HG02884 (cell line): ENCODE data around the gene ABI3BP.
"Not testable (repeated sequence)": the region's sequence is repeated elsewhere in the genome, so short reads cannot be mapped to it uniquely, and the experiment has no call there.

Experiments
- ATAC-seq: cut with Tn5 transposase; IDR thresholded peaks from one replicate; pipeline ENCODE4 v1.9.1; 2021; ENCODE audit warnings: mild to moderate bottlenecking, moderate library complexity; ENCODE audit not compliant: unreplicated experiment

The ABI3BP gene, protein sequence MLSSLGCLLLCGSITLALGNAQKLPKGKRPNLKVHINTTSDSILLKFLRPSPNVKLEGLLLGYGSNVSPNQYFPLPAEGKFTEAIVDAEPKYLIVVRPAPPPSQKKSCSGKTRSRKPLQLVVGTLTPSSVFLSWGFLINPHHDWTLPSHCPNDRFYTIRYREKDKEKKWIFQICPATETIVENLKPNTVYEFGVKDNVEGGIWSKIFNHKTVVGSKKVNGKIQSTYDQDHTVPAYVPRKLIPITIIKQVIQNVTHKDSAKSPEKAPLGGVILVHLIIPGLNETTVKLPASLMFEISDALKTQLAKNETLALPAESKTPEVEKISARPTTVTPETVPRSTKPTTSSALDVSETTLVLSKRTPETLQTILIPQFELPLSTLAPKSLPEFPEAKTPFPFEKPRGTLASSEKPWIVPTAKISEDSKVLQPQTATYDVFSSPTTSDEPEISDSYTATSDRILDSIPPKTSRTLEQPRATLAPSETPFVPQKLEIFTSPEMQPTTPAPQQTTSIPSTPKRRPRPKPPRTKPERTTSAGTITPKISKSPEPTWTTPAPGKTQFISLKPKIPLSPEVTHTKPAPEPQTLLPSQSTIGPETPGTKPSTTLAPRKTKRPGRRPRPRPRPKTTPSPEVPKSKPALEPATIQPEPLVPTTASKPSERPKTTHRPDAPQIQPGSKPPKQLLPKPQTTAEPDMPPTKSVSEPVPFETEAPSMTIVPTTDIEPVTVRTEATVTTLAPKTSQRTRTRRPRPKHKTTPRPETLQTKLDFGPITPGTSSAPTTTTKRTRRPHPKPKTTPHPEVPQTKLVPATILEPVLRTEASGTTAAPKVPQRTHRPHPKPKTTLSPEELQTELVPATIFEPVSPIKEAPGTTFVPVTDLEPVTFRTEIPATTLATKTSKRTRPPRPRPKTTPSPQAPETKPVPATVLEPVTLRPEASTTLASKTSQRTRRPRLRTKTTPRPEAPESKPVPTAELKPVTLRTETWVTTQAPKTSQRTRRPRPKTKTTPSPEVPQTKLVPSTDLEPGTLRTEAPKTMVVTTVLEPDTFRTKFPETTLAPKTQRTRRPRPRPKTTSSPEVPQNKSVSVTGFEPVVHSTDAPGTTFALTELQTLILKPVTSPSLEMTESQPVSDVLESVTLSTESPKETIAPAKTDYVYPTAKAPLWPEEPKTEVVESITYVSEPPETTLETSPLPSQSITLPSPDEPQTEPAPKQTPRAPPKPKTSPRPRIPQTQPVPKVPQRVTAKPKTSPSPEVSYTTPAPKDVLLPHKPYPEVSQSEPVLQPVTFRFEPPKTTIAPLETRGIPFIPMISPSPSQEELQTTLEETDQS (N-terminal part only)

DNA sequence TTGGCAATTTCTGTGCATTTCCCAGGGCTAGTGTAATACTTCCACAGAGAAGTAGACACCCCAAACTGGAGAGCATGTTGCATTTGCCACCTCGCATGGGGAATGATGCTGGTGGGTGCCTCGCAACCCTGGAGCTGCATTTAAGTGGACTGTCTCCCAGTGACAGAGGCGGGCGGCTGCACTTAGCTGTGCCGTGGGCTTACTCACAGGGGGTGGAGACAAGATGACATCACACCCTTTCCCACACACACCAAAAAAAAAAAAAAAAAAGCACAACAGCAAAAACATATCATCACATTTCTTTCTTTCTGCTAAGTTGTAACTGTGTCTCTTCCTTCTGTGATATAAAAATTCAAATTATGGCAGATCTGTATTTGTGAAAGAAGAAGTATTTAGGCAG lies at the start of gene ABI3BP:
TSS of gene ABI3BP (minus strand) at position 113 of the 400 bp plus-strand sequence. CDS start at position 76, 37 bp downstream.
- no peak for ATAC-seq

DNA sequence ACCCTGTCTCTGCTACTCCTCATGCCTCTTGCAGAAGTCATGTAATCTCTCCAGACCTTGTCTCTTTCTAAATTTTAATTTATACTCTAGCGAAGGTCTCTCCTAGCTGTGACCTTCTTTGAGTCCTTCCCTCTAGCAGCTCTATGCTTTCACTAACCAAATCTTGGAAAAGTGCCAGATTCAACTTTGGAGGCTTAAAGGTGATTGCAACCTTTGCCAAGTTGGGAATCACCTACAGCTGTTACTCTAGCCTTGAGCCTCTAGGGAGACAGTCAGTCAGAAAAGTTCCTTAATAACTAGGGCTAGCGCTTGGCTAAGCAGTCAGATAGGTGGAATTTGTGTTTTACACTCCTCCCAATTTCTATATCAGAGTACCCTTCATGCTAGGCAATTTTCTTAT lies 46.1 kb upstream of the ABI3BP start:
- ATAC-seq: no peak

DNA sequence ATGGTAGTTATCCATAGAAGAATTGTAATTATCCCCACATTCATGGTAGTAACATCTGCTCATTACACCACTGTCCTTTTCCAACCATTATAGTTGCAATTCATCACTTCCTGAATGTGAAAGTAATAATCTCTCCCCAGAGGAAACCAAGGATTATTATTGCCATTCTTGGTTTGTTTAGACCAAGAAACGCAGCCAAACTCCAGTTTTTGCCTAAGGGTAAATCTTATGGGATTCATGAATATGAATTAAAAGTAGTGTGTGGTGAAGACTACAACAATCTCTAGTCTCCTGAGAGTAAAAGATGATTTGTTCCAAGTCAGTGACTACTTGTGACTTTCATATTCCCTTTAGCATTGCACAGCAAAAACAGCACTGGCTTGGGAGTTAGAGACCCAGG lies 45.7 kb upstream of the ABI3BP start:
- no peak for ATAC-seq

DNA sequence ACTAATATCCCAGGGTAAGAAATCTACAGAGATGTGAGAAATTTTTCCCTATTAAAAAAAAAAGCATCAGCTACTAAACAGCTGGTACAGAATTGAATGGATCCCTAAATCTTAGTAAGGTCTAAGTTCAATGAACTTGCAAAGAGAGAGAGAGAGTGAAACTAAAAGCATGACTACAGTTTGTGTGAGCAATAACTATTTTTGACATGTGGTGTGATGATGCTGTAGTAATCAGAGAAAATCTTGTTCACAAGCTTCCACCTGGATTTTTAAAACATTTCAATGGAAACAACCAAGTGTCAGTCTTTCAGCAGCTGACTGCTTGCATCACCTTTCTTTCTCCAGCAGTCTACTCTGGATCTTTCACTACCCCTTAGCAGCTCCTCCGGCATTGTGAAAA lies 45.2 kb upstream of the ABI3BP start:
- no peak for ATAC-seq

DNA sequence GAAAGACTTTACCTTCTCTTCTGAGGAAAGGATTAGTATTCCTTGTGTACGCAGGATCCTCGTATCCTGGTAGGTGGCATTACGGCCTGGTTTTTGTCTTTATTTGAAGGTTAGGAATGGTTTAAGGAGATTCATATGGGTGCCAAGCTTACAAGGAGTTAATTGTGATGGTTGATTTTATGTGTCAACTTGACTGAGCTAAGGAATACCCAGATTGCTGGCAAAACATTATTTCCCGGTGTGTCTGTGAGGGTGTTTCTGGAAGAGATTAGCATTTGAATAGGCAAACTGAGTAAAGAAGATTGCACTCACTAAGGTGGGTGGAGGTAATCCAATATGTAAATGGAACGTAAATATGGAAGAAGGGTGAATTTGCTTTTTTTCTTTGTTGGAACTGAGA lies 44.4 kb upstream of the ABI3BP start:
- ATAC-seq: no peak

DNA sequence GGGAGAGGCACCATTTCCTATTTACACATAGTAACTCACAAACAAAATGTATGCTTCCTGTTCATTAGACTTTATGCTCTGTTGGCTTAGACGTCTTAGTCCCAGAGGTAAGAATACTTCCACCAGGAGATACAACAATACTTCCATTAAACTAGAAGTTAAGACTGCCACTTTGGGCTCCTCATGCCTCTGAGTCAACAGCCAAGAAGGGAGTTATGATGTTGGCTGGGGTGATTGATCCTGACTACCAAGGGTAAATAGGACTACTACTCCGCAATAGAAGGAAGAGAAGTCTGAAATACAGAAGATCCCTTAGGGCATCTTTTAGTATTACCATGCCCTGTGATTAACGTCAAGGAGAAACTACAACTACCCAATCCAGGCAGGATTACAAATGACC lies 43.5 kb upstream of the ABI3BP start:
- ATAC-seq: no peak

DNA sequence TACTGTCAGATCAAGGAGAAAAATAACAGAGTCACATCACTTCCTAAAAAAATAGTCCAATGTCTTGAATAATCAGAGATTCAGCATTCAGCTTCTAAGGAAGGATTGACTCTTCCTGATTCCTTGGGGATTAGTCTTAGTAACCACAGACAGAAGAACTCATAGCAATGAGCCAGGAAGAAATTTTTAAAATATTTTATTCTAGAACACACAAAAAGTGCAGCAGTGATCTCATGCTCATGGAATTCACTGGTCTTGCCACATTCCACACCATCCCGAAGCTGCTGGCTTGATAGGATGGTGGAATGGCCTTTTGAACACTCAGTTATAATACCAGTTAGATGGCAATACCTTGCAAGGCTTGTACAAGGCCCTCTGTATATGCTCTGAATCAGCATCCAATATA lies 43.0 kb upstream of the ABI3BP start:
- no peak for ATAC-seq

DNA sequence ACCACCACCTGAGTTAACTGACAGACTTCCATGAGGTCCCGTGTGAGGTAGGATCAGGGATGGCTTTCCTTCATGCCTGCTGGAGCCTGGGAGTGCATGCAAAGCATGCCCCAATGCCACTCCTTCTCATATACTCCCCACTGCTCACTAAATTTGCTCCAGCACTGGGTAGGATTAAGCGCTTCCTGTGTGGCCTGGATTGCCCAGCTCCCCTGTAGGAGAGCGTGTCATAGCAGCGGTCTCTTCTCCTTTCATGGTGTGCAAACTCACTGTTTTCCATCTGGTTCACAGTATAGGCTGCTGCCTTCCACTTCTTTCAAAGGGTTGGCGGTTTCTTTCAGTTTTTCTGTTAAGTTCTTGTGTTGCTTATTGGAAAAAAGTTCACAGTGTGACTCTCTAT lies 34.1 kb upstream of the ABI3BP start:
- ATAC-seq: no peak

DNA sequence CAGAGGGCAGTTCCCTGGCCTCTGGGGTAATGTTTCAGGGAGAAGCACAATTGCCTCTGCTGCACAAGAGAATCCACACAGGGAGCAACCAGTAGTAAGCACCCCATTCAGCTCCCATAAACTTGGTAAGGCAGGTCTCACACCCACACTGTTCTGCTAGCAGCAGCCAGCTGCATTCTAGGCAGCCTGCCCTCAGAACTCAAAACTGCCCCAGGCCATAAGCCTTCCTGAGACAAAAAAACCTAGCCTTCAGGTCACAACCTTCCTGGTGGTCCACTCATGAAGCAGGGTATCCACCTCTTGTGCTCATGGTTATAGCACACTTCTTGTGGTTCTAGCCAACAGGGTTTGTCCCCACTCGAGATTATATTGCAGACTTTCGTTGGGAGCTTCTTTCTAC lies 33.7 kb upstream of the ABI3BP start:
- ATAC-seq: no peak

DNA sequence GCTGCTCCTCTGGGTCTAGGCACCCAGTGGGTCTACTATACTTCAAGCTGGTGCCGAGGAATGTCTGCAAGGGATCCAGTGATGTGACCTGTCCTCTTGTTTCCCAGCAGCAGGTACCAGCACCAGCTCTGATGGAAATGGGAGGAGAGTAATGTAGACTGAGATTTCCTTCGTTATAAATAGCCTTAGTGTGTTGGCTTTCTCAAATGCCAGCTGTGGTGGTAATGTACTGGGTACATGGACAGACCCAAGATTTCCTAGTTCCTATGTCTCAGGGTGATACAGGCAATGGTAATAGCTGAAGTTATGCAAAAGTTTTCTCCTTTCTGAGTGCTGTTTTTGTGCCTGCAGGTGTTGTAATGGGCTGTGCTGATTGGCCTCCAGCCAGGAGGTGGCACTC lies 33.0 kb upstream of the ABI3BP start:
- no peak for ATAC-seq

DNA sequence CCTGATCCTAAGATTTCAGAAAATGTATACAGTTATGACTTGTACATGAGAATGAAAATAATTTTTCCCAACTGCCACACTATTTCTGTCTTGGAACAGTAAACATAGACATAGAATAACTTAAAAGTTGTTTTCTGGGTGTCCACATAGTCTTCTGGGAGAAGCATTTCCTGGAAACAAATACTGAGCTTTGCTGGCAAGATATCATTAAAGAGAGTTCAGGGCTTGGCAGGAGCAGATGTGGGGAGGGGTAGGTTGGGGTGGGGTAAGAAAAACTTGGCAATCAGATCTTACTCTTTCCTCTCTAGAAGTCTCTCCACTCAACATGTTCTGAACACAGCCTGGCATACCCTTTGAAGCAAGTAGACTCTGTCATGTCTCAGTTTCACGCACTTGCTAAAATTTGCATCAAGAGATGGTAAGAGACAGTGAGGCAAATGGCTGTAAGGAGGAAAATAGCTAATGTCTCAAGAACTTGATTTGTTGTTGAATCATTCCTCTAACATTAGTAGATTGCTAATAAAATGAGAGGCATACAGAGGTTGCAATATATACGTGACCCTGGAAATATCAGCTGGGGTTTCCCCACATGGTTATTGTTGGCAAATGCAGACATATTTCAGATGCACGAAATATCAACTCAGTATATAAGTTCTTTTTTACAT lies 27.3 kb upstream of the ABI3BP start:
- ATAC-seq: no peak

DNA sequence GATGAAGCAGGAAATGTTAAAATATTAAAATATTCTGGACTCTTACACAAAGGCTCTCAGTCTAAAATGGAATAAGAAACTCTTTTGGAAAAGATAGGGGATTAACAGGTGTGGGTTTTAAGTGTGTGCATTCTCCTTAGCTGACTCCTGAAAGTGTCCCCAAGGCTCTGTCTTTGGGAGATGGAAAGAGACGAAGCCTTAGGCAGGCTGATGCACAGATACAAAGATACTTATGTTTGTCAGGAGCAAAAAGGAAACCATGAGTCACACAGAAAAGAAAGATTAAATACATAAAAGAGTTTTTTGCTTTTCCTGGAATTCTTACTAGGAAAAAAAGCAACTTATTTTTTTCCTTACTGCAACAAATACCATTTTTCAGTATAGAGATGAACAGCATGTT lies 23.8 kb upstream of the ABI3BP start:
- no peak for ATAC-seq

DNA sequence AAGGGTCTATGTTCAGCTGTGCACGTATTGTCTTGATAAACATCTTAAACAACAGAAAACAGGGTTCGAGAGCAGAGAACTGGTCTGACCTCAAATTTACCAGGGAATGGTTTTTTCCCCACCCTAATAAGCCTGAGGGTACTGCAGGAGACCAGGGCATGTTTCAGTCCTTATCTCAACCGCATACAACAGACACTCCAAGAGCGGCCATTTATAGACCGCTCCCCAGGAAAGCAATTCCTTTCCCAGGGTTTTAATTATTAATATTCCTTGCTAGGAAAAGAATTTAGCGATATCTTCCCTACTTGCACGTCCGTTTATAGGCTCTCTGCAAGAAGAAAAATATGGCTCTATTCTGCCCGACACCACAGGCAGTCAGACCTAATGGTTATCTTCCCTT lies 19.1 kb upstream of the ABI3BP start:
- ATAC-seq: not testable (repeated sequence)

DNA sequence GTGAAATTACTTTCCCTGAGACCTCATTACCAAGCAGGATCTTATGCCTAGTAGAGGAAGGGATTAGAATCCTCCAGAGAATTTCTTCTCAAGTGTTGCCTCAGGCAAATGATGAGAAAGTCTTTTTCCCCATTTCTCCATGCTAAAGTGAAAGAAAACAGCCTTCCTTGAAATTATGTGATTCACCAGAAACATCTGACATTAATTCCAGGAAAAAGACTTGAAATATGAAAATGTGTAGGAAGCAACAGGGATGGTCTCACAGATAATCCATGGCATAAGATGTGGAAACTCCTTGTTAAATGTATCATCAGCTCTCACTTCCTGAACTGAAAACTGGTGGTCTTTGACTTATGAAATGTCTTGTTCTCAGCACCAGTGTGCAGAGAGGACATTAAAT lies 17.9 kb upstream of the ABI3BP start:
- no peak for ATAC-seq

DNA sequence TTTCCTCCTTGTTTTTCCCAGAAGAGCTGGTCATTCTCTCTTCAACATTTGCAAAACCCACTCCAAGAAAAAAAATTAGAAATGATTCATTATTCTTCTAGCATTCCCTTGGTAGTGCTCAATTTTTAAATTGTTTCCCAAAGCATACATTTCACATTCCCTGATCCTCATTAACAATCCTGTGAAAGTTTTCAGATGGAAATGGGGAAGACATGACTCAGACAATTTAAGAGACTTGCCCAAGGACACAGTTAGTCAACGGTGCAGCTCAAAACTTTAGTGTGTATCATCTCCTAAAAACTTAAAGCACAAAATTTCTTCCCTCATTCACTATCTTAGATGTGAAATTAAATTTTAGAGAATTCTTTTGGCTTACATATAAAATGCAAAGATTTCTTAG lies 17.1 kb upstream of the ABI3BP start:
- no peak for ATAC-seq

DNA sequence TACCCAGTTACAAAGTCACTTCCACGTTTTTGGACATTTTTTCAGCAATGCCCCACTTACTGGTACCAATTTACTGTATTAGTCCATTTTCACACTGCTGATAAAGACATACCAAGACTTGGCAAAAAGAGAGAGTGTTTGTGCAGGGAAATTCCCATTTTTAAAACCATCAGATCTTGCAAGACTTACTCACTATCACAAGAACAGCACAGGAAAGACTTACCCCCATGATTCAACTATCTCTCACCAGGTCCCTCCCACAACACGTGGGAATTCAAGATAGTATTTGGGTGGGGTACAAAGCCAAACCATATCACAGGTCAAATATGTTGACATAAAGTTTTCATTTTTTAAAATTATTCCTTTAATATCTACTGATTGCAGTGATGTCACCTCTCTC lies 16.2 kb upstream of the ABI3BP start:
- no peak for ATAC-seq

DNA sequence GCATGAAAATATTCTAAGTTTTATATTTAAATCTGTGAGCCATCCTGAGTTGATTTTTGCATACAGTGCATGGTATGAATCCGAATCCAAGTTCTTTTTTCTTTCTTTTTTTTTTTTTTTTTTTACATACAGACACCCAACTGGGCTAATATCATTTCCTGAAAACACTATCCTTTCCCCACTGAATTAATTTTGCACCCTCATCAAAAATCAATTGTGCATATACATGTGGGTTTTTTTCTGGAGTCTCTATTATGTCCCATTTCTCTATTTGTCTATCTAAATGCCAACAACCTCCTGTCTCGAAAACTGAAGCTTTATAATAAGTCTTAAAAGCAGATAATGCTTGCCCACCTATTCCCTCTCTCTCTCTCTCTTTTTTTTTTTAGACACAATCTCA lies 5.9 kb upstream of the ABI3BP start:
- ATAC-seq: no peak

DNA sequence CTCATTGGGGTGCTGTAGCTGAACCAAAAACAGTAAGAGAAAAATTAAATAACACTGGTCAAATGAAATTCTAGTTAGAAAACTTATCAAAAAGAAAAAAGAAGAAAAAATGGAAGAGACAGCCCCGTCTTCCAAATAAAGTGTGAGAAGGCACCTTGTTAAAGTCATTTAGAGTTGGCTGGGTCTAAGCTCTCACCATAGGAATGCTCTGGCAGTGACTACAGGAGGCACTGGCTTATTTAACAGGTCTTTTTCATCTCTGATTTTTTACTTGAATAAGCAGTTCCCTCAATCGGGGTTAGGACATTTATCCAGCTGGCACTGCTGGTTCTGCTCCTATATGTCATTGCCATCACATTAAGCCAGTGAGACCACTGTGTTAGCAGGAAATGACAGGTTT lies 1.6 kb upstream of the ABI3BP start:
- ATAC-seq: no peak

DNA sequence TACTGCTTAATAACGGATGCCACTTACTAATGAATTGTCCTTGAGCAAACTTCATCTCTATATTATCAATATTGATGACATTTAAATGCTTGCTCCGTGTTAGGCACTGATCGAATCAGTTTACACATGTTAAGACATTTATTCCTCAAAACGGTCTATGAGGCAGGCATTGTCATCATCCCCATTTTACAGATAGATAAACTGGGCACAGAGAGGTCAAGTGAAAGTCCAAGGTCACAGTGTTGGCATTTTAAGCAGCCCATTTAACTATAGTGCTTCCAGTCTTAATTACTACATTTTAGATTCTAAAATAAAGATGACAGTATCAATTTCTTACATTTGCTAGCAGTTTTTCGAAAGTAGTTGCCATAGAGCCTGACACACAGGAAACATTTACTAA lies 966 bp upstream of the ABI3BP start:
- no peak for ATAC-seq

DNA sequence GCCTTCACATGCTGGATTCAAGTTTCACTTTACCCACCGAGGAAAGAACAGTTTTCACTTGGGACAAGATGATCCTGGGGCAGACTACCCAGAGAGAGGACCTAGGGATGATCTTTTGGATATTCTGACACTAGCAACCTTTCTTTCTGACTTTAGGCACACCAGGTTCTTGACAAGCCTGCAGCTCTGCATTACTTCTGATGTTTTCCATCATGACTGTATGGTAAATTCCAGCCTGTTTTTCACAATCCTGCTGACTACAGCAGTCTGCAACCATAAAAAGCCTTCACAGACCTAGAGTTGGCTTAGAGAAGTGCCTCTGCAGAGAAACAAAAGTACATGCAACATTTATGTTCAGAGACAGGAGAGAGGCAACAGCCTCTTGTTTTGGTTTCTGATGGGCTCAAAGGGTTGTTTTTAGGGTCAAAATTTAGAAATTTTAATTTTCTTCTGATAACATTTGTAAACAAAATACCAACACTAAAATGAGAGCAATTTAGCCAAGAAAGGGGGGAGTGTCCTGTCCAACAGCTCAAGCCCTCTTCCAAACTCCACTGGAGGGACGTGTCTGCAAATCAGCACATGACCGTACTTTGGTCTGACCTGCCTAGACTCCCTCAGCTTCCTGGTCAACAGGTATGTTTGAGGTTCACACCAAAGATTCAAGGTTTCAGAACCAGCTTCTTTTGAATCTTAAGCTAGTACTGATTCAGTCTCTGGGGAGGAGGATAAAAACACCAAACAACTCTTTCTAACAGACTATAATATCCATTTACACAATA lies 799 bp downstream of the ABI3BP start:
- ATAC-seq: no peak
